MM.1S (cell line): Measurements from ENCODE around the gene ARHGEF10L.

Source experiments
- DNase-seq: peaks from one replicate; pipeline ENCODE4 v3.0.0-alpha.2; 2015
- H2AFZ ChIP-seq: fragments of 300-600 bp; sonication (generic); 2 replicates; pipeline ENCODE4 v1.6.0; 2016; ENCODE audit warnings: antibody characterized with exemption, low read length
- H3F3A ChIP-seq: fragments of 300-600 bp; sonication (generic); 2 replicates; pipeline ENCODE4 v1.6.1; 2016; ENCODE audit warnings: mild to moderate bottlenecking, antibody characterized with exemption, low read length, moderate library complexity, mixed read lengths; ENCODE audit not compliant: insufficient read depth
- H3K27ac ChIP-seq: fragments of 300-600 bp; sonication (generic); 2 replicates; pipeline ENCODE4 v1.5.1; 2016; ENCODE audit warnings: mild to moderate bottlenecking, low read length
- H3K27me3 ChIP-seq: fragments of 300-600 bp; sonication (generic); replicated peaks from 2 replicates; pipeline ENCODE4 v1.6.0; 2016; ENCODE audit warnings: low read length; ENCODE audit not compliant: insufficient read depth
- H3K36me3 ChIP-seq: fragments of 300-600 bp; sonication (generic); replicated peaks from 2 replicates; pipeline ENCODE4 v1.6.1; 2016; ENCODE audit warnings: mild to moderate bottlenecking, low read length, mixed read lengths; ENCODE audit not compliant: insufficient read depth
- H3K4me1 ChIP-seq: fragments of 300-600 bp; sonication (generic); 2 replicates; pipeline ENCODE4 v1.6.1; 2016; ENCODE audit warnings: low read length, mixed read lengths
- H3K4me2 ChIP-seq: fragments of 300-600 bp; sonication (generic); 2 replicates; pipeline ENCODE4 v1.6.0; 2016; ENCODE audit warnings: low read depth, low read length
- H3K4me3 ChIP-seq: fragments of 300-600 bp; sonication (generic); 2 replicates; pipeline ENCODE4 v1.5.1; 2016; ENCODE audit warnings: low read length, mixed read lengths
- H3K79me2 ChIP-seq: fragments of 300-600 bp; sonication (generic); 2 replicates; pipeline ENCODE4 v1.6.1; 2016; ENCODE audit warnings: mixed run types, low read length, mixed read lengths
- H3K9ac ChIP-seq: fragments of 300-600 bp; sonication (generic); 2 replicates; pipeline ENCODE4 v1.6.1; 2016; ENCODE audit warnings: low read length, mixed read lengths
- H3K9me2 ChIP-seq: fragments of 300-600 bp; sonication (generic); replicated peaks from 2 replicates; pipeline ENCODE4 v1.6.1; 2016; ENCODE audit warnings: mild to moderate bottlenecking, low read length, mixed read lengths; ENCODE audit not compliant: insufficient read depth
- H3K9me3 ChIP-seq: fragments of 300-600 bp; sonication (generic); replicated peaks from 2 replicates; pipeline ENCODE4 v1.6.1; 2016; ENCODE audit warnings: mild to moderate bottlenecking, low read length, mixed read lengths; ENCODE audit not compliant: insufficient read depth
- H4K20me1 ChIP-seq: fragments of 300-600 bp; sonication (generic); 2 replicates; pipeline ENCODE4 v1.6.1; 2016; ENCODE audit warnings: mild to moderate bottlenecking, low read length, moderate library complexity, mixed read lengths; ENCODE audit not compliant: insufficient read depth
- EZH2 ChIP-seq: fragments of 300-600 bp; sonication (generic); optimal IDR thresholded peaks from 2 replicates; pipeline ENCODE3; 2017; ENCODE audit warnings: low read depth, mild to moderate bottlenecking, antibody characterized with exemption, low read length, mixed read lengths
- EZH2phosphoT487 ChIP-seq: fragments of 300-600 bp; sonication (generic); IDR thresholded peaks from 2 replicates; pipeline ENCODE4 v1.6.1; 2018; ENCODE audit warnings: antibody characterized with exemption, low read length
- TF ChIP-seq, protein P1 (sequence below): fragments of 300-600 bp; sonication (generic); IDR thresholded peaks from 2 replicates; pipeline ENCODE4 v1.5.1; 2016; ENCODE audit warnings: antibody characterized with exemption, low read length, mixed read lengths

ARHGEF10L gene

DNA sequence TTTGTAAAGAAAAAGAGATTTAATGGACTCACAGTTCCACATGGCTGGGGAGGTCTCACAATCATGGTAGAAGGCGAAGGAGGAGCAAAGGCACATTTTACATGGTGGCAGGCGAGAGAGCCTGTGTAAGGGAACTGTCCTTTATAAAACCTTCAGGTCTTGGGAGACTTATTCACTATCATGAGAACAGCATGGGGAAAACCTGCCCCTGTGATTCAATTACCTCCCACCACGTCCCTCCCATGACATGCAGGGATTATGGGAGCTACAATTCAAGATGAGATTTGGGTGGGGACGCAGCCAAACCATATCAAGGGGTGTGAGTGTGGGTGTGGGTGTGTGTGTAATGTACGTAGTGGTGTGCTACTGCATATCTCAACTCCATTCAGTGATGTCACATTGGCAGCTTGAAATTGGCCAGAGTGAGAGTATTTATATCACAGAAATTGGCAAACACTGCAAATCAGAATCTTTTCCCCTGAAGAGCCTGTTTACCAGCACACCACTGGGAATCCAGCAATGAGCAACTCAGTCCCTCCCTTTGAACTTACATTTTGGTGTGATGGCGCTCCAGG lies 5.4 kb downstream of the ARHGEF10L start:
- Histone ChIP-seq H3F3A (no peaks in the 10 kb centered on the region), H3K9ac (no peak overlapping the region), H3K36me3 (no peaks in the 10 kb centered on the region), H4K20me1 (no peaks in the 10 kb centered on the region), H3K27ac (no peak overlapping the region), H3K9me2 (no peaks in the 10 kb centered on the region), H3K79me2 (no peaks in the 10 kb centered on the region), H3K9me3 (no peaks in the 10 kb centered on the region), H3K4me3 (no peak overlapping the region), H3K27me3 (peaks cover 60% of the 10 kb centered on the region), H2AFZ (no peak overlapping the region), H3K4me1 (peaks cover 2% of the 10 kb centered on the region; the same call in 1 of the 2 replicates), H3K4me2 (no peak overlapping the region)
- no peak for DNase-seq
- no peak for TF ChIP-seq EZH2
- TF ChIP-seq EZH2phosphoT487 = no peak
- TF ChIP-seq, protein P1, sequence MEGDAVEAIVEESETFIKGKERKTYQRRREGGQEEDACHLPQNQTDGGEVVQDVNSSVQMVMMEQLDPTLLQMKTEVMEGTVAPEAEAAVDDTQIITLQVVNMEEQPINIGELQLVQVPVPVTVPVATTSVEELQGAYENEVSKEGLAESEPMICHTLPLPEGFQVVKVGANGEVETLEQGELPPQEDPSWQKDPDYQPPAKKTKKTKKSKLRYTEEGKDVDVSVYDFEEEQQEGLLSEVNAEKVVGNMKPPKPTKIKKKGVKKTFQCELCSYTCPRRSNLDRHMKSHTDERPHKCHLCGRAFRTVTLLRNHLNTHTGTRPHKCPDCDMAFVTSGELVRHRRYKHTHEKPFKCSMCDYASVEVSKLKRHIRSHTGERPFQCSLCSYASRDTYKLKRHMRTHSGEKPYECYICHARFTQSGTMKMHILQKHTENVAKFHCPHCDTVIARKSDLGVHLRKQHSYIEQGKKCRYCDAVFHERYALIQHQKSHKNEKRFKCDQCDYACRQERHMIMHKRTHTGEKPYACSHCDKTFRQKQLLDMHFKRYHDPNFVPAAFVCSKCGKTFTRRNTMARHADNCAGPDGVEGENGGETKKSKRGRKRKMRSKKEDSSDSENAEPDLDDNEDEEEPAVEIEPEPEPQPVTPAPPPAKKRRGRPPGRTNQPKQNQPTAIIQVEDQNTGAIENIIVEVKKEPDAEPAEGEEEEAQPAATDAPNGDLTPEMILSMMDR = no peak

DNA sequence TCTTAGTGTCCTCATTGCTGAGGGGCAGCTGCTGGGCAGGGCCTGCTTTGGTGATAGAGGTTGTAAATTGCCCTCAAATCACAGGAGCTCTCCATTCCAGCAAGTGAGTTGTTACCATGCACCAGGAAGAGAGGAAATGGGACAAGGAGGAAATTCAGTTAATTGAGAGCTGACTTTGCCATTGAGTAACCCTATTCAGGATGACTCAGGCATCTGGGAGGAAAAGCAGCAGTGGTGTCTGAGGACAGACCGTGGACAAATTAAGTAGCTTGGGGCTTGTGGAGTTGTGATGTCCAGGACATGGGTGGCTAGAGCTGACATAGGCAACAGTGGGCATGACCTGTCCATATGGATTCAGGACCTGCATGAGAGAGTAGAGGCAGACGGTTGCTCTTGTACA lies 5.9 kb downstream of the ARHGEF10L start:
- Histone ChIP-seq H4K20me1 (no peaks in the 10 kb centered on the region), H3K4me1 (peaks cover 4% of the 10 kb centered on the region; the same call in 1 of the 2 replicates), H3K27me3 (peaks cover 58% of the 10 kb centered on the region), H3K79me2 (no peaks in the 10 kb centered on the region), H3K9ac (no peak overlapping the region), H3K9me2 (no peaks in the 10 kb centered on the region), H3K4me2 (no peak overlapping the region), H2AFZ (no peak overlapping the region), H3F3A (no peaks in the 10 kb centered on the region), H3K9me3 (no peaks in the 10 kb centered on the region), H3K4me3 (no peak overlapping the region), H3K36me3 (no peaks in the 10 kb centered on the region), H3K27ac (no peak overlapping the region)
- TF ChIP-seq, protein P1 = no peak
- TF ChIP-seq EZH2phosphoT487 (no peak), EZH2 (no peak)
- no peak for DNase-seq

DNA sequence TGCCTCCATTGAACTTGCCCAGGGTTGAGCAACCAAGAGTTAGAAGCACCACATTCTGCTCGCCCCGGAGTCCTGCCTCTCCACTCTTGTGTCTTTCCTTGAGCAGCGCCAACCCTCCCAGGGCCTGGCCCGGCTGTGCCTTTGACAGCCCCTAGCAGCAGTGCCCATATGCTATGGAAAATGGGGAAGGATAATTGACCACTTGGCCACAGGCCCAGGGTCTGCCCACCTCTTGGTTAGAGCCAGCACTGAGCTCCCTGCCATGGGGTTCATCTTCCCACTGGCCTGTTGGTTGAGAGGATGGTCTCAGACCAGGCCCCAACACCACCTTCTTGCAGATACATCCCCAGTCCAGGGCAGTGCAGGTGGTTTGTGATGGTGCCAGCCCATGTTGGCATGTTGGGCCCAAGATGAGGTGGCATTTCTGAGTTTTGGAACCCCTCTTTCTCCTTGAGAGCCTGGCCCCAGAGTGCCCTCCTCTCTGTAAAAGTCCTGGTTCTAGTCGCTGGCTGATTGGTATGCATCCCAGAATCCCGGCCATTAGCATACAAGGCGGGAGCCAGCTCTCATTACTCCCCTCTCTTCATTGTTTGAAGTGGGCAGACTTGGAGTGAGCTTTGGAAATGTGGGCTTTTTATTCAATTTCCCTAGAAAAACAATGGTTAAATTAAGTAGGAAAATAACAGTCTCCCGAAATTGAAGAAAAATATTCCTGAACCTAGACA lies 7.6 kb downstream of the ARHGEF10L start:
- Histone ChIP-seq H2AFZ (no peak overlapping the region), H3K4me2 (no peak overlapping the region), H3K4me3 (no peak overlapping the region), H3K9me2 (no peaks in the 10 kb centered on the region), H3K79me2 (no peaks in the 10 kb centered on the region), H3K9ac (no peak overlapping the region), H3K36me3 (no peaks in the 10 kb centered on the region), H3K27me3 (peaks cover 61% of the 10 kb centered on the region), H3K9me3 (no peaks in the 10 kb centered on the region), H3K27ac (no peak overlapping the region), H3K4me1 (peaks cover 12% of the 10 kb centered on the region; the same call in 1 of the 2 replicates), H3F3A (no peaks in the 10 kb centered on the region; the same call in 1 of the 2 replicates), H4K20me1 (no peaks in the 10 kb centered on the region)
- TF ChIP-seq, protein P1 = no peak
- no peak for TF ChIP-seq EZH2phosphoT487
- TF ChIP-seq EZH2 = no peak
- DNase-seq = no peak
